Spleen (tissue), 7 donors: Measurements from ENCODE around the gene HOTAIR.

Experiments
- CTCF ChIP-seq, 11 experiments: fragments of 200-600 bp in 7 of 11; fragments of 450-650 bp in 4 of 11; sonication (generic) in 4 of 11; IDR thresholded peaks in 8 of 11; conservative IDR thresholded peaks in 3 of 11; 1 replicate in 7 of 11; 2 replicates in 4 of 11; pipeline versions ENCODE4 v1.4.0 to v1.8.0; 2016 to 2021; ENCODE audit warnings: antibody characterized with exemption in 11 of 11, inconsistent platforms in 4 of 11, mild to moderate bottlenecking in 1 of 11
- POLR2A ChIP-seq, 3 donors: fragments of 450-650 bp; IDR thresholded peaks; one replicate each; pipeline ENCODE4 v1.5.1; 2017; ENCODE audit warnings: antibody characterized with exemption in 3 of 3, mild to moderate bottlenecking in 1 of 3
- donor health status: DM: no; HTN: no; CAD: no; lungs with moderate emphysema.
- donor health status: DM: no; HTN: no; CAD: no.
- donor health status: DM: no; HTN: no; CAD: no.

DNA sequence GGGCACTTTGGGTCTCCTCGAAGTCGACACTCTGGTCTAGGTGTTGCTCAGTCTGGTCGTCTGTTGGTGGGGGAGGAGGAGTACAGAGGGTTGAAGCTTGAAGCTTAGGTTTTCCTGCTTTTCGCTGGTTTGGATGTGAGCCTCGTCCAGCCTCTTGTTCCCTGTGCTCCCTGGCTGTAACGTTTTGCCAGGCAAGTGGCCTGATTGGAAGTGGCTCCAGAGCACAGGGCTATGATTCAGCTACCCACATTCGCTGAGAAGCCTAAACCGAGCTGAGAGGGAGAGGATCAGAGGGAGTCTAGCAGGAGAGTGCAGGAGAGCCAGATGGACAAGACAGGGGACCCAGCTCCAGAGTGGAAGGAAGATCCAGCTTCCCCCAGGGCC is 16.3 kb upstream of the HOTAIR start:
- TF ChIP-seq CTCF (IDR thresholded peaks at IDR 0.05 in 8 of 11, conservative IDR thresholded peaks at IDR 0.05 in 3 of 11) (no peak), POLR2A (IDR thresholded peaks at IDR 0.05) (no peak)
